GM12872 (cell line): ENCODE measurements around the gene SCGB3A1.

Source experiments
- TF ChIP-seq, protein P1 (sequence below): IDR thresholded peaks from 3 replicates; pipeline ENCODE4 v1.5.1; 2011; ENCODE audit warnings: low read depth, mild to moderate bottlenecking, low read length, moderate library complexity; ENCODE audit not compliant: insufficient read depth

SCGB3A1 gene

DNA sequence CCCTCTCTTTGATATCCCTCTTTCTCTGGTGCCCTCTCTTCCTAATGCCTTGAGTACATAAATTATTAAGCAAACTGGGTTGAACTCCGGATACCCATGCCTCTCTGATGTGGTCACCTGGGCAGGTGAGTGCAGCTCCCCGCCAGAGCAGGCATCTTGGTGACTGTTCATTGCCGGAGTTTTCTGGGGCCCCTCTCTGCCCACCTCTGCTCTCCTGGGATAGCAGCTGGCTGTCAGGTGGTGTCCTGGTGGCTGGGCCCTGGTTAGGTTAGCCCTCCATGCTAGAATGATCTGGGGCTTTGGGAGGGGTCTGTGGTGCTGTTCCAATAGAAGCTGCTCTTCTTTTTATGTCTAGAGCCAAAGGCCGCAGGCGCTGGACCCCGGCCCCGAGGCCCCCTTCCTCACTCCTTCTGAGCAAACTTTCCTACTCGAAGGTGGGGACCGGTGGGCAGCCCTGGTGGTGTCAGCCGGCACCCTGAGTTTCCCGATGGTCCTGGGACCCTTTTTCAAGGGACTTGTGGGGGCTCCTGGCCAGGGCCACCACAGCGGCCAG lies 4.9 kb upstream of the SCGB3A1 start:
- TF ChIP-seq, protein P1, sequence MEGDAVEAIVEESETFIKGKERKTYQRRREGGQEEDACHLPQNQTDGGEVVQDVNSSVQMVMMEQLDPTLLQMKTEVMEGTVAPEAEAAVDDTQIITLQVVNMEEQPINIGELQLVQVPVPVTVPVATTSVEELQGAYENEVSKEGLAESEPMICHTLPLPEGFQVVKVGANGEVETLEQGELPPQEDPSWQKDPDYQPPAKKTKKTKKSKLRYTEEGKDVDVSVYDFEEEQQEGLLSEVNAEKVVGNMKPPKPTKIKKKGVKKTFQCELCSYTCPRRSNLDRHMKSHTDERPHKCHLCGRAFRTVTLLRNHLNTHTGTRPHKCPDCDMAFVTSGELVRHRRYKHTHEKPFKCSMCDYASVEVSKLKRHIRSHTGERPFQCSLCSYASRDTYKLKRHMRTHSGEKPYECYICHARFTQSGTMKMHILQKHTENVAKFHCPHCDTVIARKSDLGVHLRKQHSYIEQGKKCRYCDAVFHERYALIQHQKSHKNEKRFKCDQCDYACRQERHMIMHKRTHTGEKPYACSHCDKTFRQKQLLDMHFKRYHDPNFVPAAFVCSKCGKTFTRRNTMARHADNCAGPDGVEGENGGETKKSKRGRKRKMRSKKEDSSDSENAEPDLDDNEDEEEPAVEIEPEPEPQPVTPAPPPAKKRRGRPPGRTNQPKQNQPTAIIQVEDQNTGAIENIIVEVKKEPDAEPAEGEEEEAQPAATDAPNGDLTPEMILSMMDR = no peak

DNA sequence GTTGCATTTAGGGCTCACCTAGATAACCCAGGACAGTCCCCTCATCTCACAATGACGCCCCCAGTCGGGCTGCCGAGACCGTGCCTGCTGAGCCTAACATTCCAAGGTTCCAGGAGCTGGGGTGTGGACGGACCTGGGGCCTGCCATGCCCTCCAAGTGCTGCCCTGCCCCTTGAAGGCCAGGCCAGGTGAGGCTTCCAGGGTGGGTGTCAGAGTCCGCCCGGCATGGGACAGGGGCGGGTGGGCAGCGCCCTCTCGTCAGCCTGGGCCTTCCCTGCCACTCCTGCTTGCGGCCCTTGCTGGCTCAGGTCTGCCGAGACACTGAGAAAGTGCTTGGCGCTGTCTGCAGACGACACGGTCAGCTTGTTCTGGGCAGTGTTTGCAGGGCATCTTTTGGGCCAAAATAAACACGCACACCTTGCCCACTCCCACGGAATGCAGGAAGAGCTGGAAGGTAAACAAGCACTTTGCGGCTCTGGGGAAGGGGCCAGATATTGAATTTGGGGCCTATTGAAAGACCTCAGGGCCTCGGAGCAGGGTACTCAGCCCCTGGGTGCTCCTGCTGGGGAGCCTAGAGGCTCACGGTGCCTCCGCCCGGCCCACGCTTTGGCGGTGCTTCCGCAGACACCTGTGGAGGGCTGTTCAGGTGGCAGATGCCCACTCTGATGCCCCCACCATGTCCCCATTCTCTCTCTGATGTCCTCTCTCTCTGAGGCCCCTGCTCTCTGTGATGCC lies 4.2 kb upstream of the SCGB3A1 start:
- TF ChIP-seq, protein P1 = no peak

DNA sequence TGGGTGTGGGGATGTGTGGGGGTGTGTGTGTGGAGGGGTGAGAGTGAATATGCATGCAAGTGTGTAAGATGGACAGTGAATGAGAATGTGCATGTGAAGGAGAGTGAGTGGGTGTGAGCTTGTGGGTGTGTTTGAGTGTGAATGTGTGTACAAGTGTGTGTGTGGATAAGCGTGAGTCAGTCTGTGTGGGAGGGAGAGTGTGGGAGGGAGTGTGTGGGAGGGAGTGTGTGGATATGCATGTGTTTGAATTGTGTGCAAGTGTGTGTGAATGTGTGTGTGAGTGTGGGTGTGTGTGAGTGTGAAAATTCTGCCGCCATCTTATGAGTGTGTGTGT lies 3.7 kb upstream of the SCGB3A1 start:
- TF ChIP-seq, protein P1 = no peak

DNA sequence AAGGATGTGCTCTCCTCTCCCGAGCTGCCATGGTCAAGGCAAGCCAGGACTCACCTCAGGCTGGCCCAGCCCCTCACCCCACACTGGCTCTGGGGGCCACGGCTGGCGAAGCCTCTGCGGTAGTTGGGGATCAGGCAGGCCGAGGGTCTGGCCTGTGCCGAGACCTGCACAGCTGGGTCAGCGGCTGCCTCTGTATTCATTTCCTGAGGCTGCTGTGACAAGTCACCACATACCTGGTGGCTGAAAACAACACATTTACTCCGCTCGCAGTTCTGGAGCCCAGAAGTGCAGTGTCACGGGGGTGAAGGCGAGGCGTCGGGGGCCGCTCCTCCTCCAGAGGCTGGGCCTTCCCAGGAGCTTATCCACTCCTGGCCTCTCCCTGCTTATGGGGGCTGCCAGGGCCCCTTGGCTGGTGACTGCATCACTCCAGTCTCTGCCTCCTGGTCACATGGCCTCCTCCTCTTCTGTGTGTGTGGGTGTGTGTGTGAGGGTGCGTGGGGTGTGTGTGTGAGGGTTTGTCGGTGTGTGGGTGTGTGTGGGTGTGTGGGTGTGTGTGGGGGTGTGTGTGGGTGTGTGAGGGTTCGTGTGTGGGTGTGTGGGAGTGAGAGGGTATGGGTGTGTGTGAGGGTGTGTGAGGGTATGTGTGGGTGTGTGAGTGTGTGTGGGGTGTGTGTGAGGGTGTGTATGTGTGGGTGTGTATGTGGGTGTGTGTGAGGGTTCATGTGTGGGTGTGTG lies 3.2 kb upstream of the SCGB3A1 start:
- TF ChIP-seq, protein P1 = no peak

DNA sequence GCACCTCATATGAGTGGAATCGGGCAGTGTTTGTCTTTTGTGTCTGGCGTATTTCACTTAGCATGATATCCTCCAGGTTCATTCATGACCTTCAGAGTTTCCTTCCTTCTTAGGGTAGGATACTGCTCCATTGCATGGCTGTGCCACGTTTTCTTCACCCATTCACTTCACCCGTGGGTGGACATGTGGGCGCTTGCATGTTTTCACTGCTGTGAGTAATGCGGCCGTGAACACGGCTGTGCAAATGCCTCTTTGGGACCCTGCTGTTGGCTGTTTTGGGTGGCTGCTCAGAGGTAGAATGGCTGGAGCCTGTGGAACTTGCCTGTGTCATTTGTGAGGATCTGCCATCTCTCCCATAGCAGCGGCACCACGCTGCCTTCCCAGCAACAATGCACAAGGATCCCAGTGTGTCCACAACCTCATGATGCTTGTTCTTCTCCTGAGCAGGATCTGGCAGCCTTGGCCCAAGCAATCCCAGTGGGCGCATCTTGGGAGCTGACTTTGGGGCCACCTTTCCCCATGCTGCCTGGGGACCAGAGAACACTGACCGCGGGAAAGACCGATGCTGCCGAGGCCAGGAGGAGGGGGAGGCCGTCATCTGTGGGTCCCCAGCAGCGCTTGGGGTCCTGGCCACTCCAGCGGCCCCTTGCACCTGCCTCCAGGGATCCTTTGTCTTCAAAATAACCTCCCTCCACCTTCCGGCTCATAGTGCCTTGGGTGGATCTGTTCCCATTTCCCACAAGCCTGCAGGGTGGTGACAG lies 2.3 kb upstream of the SCGB3A1 start:
- TF ChIP-seq, protein P1 = no peak

DNA sequence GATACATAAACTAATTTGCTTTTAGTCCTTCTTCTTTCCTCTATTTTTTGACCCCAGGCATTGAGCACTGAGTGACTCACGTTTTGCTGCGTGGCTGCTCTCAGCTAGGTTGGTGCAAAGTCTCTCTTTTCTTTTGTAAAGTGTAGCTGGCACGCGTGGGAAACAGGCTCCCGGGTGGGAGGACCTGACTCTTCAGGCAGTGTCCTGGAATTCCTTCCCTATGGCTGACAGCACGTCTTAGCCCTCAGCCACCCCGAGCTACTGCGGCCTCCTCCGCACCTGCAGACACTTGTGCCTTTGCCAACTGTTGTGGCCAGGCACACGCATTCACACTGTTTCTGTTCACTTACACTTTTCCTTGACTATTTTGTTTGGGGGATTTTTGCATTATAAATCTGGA lies 877 bp upstream of the SCGB3A1 start:
- TF ChIP-seq, protein P1 = no peak
